HepG2 (cell line): Measurements from ENCODE around the gene NOS1AP. TPM values are rescaled to one million over a fixed set of nuclear protein-coding genes. Genes with fewer than 3 reads are reported as not detected.

ENCODE experiments used
- ASH2L ChIP-seq: fragments of 300-600, 200-600 bp; sonication (generic); IDR thresholded peaks from 2 replicates; pipeline ENCODE4 v1.7.0; 2017; ENCODE audit warnings: low read depth, mild to moderate bottlenecking, moderate library complexity, mixed read lengths, low read length; ENCODE audit not compliant: insufficient read length
- ATF4 ChIP-seq, 2 experiments: fragments of 450-650 bp in 1 of 2; sonication (generic) in 1 of 2; formaldehyde crosslinking; IDR thresholded peaks; 2 replicates each; pipeline versions ENCODE4 v1.5.0 to v1.8.0; 2020 to 2022; ENCODE audit warnings: mild to moderate bottlenecking in 1 of 2, missing genetic modification reagents in 1 of 2
- E2F2 ChIP-seq: sonication (generic); formaldehyde crosslinking; IDR thresholded peaks from 2 replicates; pipeline ENCODE4 v1.4.0; 2020; ENCODE audit warnings: missing genetic modification reagents, borderline replicate concordance
- FLYWCH1 ChIP-seq: sonication (generic); formaldehyde crosslinking; IDR thresholded peaks from 2 replicates; pipeline ENCODE4 v1.8.1; 2023; ENCODE audit warnings: mild to moderate bottlenecking, missing genetic modification reagents
- HOXA3 ChIP-seq: sonication (generic); formaldehyde crosslinking; IDR thresholded peaks from 2 replicates; pipeline ENCODE4 v1.5.0; 2020; ENCODE audit warnings: missing genetic modification reagents
- HOXA5 ChIP-seq: sonication (generic); formaldehyde crosslinking; IDR thresholded peaks from 2 replicates; pipeline ENCODE4 v1.4.0; 2020; ENCODE audit warnings: missing genetic modification reagents
- IKZF4 ChIP-seq: sonication (generic); formaldehyde crosslinking; IDR thresholded peaks from 2 replicates; pipeline ENCODE4 v1.5.1; 2020; ENCODE audit warnings: borderline replicate concordance, mild to moderate bottlenecking, low read depth, missing genetic modification reagents; ENCODE audit errors: not compliant biosample characterization
- KDM1A ChIP-seq: IDR thresholded peaks from 2 replicates; pipeline ENCODE4 v1.6.1; 2016; ENCODE audit warnings: missing compliant biosample characterization
- MLXIP ChIP-seq: sonication (generic); formaldehyde crosslinking; IDR thresholded peaks from 2 replicates; pipeline ENCODE4 v1.9.0; 2021; ENCODE audit warnings: missing genetic modification reagents, borderline replicate concordance
- NFKB2 ChIP-seq: sonication (generic); formaldehyde crosslinking; IDR thresholded peaks from 2 replicates; pipeline ENCODE4 v1.4.0; 2020; ENCODE audit warnings: missing genetic modification reagents, borderline replicate concordance
- RCOR2 ChIP-seq: IDR thresholded peaks from 2 replicates; pipeline ENCODE4 v1.6.1; 2016; ENCODE audit warnings: missing biosample characterization, missing genetic modification reagents
- SALL1 ChIP-seq: sonication (generic); formaldehyde crosslinking; IDR thresholded peaks from 2 replicates; pipeline ENCODE4 v1.8.0; 2022; ENCODE audit warnings: mild to moderate bottlenecking, missing genetic modification reagents
- SPEN ChIP-seq: sonication (generic); formaldehyde crosslinking; IDR thresholded peaks from 2 replicates; pipeline ENCODE4 v1.5.1; 2020; ENCODE audit warnings: low read depth, mild to moderate bottlenecking, missing genetic modification reagents
- TAF1 ChIP-seq: sonication (generic); formaldehyde crosslinking; IDR thresholded peaks from 2 replicates; pipeline ENCODE4 v1.4.0; 2020; ENCODE audit warnings: missing genetic modification reagents
- TCF7L2 ChIP-seq: IDR thresholded peaks from 2 replicates; pipeline ENCODE4 v1.6.1; 2011; ENCODE audit warnings: mild to moderate bottlenecking, low read depth, low read length, moderate library complexity
- TOPORS ChIP-seq: sonication (generic); formaldehyde crosslinking; IDR thresholded peaks from 2 replicates; pipeline ENCODE4 v1.8.0; 2023; ENCODE audit warnings: mild to moderate bottlenecking, missing genetic modification reagents
- WIZ ChIP-seq: sonication (generic); formaldehyde crosslinking; IDR thresholded peaks from 2 replicates; pipeline ENCODE4 v1.5.1; 2020; ENCODE audit warnings: mild to moderate bottlenecking, missing genetic modification reagents
- ZBTB42 ChIP-seq: sonication (generic); formaldehyde crosslinking; IDR thresholded peaks from 2 replicates; pipeline ENCODE4 v1.5.0; 2020; ENCODE audit warnings: mild to moderate bottlenecking, missing genetic modification reagents
- ZNF121 ChIP-seq: sonication (generic); formaldehyde crosslinking; IDR thresholded peaks from 2 replicates; pipeline ENCODE4 v1.5.0; 2020; ENCODE audit warnings: mild to moderate bottlenecking, missing genetic modification reagents
- ZNF30 ChIP-seq: sonication (generic); formaldehyde crosslinking; IDR thresholded peaks from 2 replicates; pipeline ENCODE4 v1.5.0; 2020; ENCODE audit warnings: mild to moderate bottlenecking, missing genetic modification reagents
- ZNF547 ChIP-seq: sonication (generic); formaldehyde crosslinking; IDR thresholded peaks from 2 replicates; pipeline ENCODE4 v1.5.1; 2020; ENCODE audit warnings: mild to moderate bottlenecking, missing genetic modification reagents
- ZNF766 ChIP-seq: sonication (generic); formaldehyde crosslinking; IDR thresholded peaks from 2 replicates; pipeline ENCODE4 v1.5.0; 2020; ENCODE audit warnings: missing genetic modification reagents, borderline replicate concordance
- ZNF788 ChIP-seq: sonication (generic); formaldehyde crosslinking; IDR thresholded peaks from 2 replicates; pipeline ENCODE4 v1.5.0; 2020; ENCODE audit warnings: mild to moderate bottlenecking, missing genetic modification reagents, borderline replicate concordance
- ZSCAN25 ChIP-seq: sonication (generic); formaldehyde crosslinking; IDR thresholded peaks from 2 replicates; pipeline ENCODE4 v1.8.0; 2022; ENCODE audit warnings: mild to moderate bottlenecking, missing genetic modification reagents
- ZSCAN31 ChIP-seq: sonication (generic); formaldehyde crosslinking; IDR thresholded peaks from 2 replicates; pipeline ENCODE4 v1.5.0; 2020; ENCODE audit warnings: low read depth, mild to moderate bottlenecking, missing genetic modification reagents
- polyA plus RNA-seq, 8 experiments: library from polyadenylated mRNA; depleted of rRNA in 3 of 8; stranded (reverse) in 7 of 8; unstranded in 1 of 8; fragments of >200 nt; fragmentation: Illumina TruSeq in 4 of 8; extraction: Trizol in 4 of 8; gene quantifications; 2 replicates each; pipeline versions ENCODE4 v1.2.1 to v1.2.3, GENCODE V29; 2011 to 2016; ENCODE audit warnings: low read depth in 4 of 8, missing spikeins in 1 of 8, mixed read lengths in 1 of 8; ENCODE audit not compliant: insufficient read depth in 1 of 8
- total RNA-seq, 5 experiments: library from RNA; depleted of rRNA; stranded (reverse); fragments of >200 nt; fragmentation: Illumina TruSeq; extraction: Trizol; gene quantifications; 2 replicates each; pipeline ENCODE4 v1.2.3, GENCODE V29; 2016; ENCODE audit warnings: low read depth in 1 of 5

Gene NOS1AP
- total and polyA plus RNA-seq, 2 of the 13 experiments (the other 11 are each of a cell fraction or from before 2014, with no cell fraction given), result 2.0 to 3.3 TPM

GRCh38 chr1:162145280-162145965 lies 75.9 kb downstream of the NOS1AP start (continued):
- no peak for TF ChIP-seq ATF4 (CRISPR knock-in tag; IDR thresholded peaks at IDR 0.05)
- TF ChIP-seq WIZ, result no peak
- peak; percentile 29; the same call in 1 of the 2 replicates for TF ChIP-seq ZSCAN31 (CRISPR knock-in tag)
- TF ChIP-seq ZNF30 (CRISPR knock-in tag), result no peak
- TF ChIP-seq HOXA3 (CRISPR knock-in tag), result peak; percentile 54
- TF ChIP-seq FLYWCH1 (CRISPR knock-in tag), result no peak
- no peak for TF ChIP-seq ZBTB42 (CRISPR knock-in tag)
- TF ChIP-seq ZNF121 (CRISPR knock-in tag), result peak; percentile 54; the same call in 1 of the 2 replicates
- no peak for TF ChIP-seq IKZF4 (CRISPR knock-in tag)
- no peak for TF ChIP-seq KDM1A
- 0 out of 2 replicates have a peak, but pooled peaks have one; percentile 18 for TF ChIP-seq TAF1 (CRISPR knock-in tag)
- TF ChIP-seq ZNF547 (CRISPR knock-in tag), result no peak
- TF ChIP-seq HOXA5 (CRISPR knock-in tag), result no peak
- TF ChIP-seq SALL1, result peak; percentile 23; the same call in 1 of the 2 replicates
- TF ChIP-seq RCOR2 (CRISPR knock-in tag), result no peak
- TF ChIP-seq ZNF788 (CRISPR knock-in tag), result 0 out of 2 replicates have a peak, but pooled peaks have one; percentile 40
- peak; percentile 36; the same call in 1 of the 2 replicates for TF ChIP-seq ZSCAN25
- no peak for TF ChIP-seq TOPORS
- TF ChIP-seq TCF7L2, result no peak
- TF ChIP-seq ASH2L, result no peak
- TF ChIP-seq MLXIP (CRISPR knock-in tag), result no peak
- no peak for TF ChIP-seq E2F2 (CRISPR knock-in tag)
- TF ChIP-seq ZNF766, result no peak
- no peak for TF ChIP-seq SPEN (CRISPR knock-in tag)
- no peak for TF ChIP-seq NFKB2
